NOMO-1 treated with DMSO at 0.1 percent for 48 hours (cell line): ENCODE results near the gene MEF2D.

ENCODE experiments used
- DNase-seq: peaks from one replicate; lab custom pipeline; 2025; ENCODE audit not compliant: unreplicated experiment; lab: John Stamatoyannopoulos, UW

Gene MEF2D

DNA sequence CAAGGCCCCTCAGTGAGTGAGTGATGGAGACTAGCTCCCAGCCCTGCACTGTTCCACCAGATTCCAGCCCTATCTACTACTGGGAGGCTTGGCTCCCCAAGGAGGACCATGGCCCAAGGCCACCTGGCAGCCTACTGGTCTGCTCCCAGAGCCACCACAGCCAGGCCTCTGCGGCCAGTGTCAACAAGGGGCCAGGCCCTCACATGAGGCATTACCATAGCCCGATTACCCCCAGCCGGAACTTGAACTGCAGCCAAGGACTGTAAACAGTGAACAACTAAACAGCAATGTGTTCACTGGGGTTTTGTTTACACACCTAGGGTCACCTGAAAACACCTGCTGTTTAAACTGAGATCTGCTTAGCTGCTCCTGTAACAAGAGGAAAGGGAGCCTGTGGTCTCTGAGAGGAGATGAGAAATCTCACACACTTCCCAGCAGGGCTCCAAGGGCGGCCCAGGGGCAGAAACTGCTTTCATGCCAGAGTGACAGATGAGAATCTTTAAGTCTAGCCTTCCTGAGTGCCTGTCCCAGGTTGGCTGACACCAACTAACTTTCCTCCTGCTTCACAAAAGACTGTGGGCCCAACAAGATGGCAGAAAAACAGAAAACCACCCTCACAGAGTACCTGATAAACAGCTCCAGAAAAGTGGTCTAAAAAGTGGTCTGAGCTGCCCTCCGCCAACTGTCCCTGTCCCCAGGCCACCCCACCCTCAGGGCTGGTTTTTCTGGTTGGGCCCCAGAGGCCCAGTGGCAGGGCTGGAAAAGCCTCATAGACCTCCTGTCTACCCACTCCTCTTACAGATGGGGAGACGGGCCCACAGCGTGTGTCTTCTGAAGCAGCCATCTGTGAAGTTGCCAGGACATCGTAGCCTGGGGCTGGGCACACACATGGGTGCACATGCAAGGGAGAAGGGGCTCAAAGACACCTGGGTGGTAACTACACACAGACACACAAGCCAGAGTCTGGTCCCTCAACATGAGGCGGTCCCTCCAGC, 28.8 kb downstream of the MEF2D start:
- no peak for DNase-seq

- no peak for DNase-seq
Measured at GRCh38 chr1:156470473-156470872, 30.1 kb downstream of the MEF2D start.

DNA sequence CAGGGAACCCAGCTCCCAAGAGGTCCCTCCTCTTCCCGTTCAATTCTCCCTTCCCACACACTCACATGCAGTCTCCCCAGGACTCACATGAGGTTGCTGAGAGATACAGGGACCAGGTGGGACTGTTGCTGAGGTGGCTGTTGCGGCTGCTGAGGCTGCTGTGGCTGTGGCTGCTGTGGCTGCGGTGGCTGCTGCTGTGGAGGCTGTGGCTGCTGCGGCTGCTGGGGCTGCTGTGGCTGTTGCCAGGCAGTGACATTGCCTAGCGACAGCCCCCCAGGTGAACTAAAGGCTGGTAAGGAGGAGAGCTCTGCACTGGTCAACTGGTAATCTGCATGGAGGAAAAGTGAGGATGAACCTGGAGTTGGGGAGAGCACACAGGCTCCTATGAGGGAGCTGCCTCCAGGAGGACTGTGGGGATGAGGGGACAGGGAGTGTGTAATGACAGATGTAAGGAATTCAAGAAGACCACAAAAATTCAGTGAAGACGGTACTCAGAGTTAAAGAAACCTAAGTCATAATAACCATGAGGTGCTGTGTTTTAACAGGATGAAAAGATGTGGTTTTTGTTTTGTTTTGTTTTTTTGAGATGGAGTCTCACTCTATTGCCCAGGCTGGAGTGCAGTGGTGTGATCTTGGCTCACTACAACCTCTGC, 31.8 kb downstream of the MEF2D start:
- no peak for DNase-seq

- DNase-seq = no peak
Measured at GRCh38 chr1:156467906-156468305, 32.7 kb downstream of the MEF2D start.

DNA sequence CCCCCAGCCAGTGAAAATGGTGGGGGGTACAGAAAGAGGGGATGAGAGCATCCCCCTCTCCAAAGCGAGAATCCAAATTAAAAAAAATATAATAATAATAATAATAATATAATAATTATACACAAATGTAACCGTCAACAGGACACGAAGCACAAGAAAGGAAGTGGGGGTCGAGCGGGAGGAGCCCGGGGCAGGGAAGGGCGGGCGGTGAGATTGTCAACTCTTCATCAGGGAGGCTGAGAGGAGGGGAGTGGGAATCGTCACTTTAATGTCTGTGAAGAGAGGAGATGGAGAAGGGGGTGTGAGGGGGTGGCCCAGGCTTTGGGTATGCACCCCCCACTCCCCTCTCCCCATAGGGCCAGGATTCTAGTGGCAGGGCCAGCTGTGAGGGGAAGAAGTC, 33.2 kb downstream of the MEF2D start:
- no peak for DNase-seq

GRCh38 chr1:156465747-156466365, 34.7 kb downstream of the MEF2D start:
- DNase-seq = no peak

- DNase-seq = no peak
Measured at GRCh38 chr1:156464825-156465452, 35.6 kb downstream of the MEF2D start.

DNA sequence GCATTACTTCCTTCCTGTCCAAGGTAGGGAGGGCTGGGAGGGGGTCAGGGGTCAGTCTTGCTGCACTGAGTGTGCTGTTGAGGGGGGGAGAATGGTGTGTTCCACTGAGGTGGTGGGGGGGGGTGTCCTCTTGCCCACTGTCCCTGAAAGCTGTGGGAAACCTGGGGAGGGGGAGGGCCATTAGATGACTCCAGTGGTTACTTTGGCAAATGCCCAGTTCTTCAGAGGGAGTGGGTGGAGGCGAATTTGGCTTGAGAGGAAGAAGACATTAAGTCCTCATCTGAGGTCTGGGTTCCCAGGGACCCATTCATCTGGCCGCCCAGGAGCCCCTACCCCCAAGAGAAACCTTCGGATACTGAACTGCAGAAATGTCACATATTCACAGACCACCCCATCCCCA, 36.2 kb downstream of the MEF2D start:
- DNase-seq = no peak

- no peak for DNase-seq
Measured at GRCh38 chr1:156463874-156464273, 36.7 kb downstream of the MEF2D start.

GRCh38 chr1:156462954-156463795, 37.4 kb downstream of the MEF2D start:
- no peak for DNase-seq

GRCh38 chr1:156461781-156462647, 38.6 kb downstream of the MEF2D start:
- no peak for DNase-seq

GRCh38 chr1:156461109-156461508, 39.5 kb downstream of the MEF2D start:
- DNase-seq = no peak

DNA sequence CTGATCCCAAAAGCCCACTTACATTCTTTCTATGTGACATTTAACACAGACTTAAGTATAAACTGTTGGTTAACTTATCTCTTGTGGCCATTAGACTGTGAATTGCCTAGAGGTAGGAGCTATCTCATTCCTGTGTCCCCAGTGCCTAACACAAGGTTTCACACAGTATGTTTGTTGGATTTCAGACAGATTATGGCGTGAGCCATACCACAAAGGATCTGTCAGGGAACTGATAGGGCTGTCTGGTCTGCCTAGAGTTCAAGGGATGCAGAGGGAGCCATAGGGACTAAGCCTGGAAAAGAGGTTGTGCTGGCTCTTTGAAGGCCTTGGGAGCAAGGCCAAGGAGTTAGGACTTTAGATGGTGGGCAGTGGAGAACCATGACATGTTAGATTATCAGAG, 40.0 kb downstream of the MEF2D start:
- DNase-seq = no peak

- no peak for DNase-seq
Measured at GRCh38 chr1:156458181-156458503, 42.4 kb downstream of the MEF2D start.

DNA sequence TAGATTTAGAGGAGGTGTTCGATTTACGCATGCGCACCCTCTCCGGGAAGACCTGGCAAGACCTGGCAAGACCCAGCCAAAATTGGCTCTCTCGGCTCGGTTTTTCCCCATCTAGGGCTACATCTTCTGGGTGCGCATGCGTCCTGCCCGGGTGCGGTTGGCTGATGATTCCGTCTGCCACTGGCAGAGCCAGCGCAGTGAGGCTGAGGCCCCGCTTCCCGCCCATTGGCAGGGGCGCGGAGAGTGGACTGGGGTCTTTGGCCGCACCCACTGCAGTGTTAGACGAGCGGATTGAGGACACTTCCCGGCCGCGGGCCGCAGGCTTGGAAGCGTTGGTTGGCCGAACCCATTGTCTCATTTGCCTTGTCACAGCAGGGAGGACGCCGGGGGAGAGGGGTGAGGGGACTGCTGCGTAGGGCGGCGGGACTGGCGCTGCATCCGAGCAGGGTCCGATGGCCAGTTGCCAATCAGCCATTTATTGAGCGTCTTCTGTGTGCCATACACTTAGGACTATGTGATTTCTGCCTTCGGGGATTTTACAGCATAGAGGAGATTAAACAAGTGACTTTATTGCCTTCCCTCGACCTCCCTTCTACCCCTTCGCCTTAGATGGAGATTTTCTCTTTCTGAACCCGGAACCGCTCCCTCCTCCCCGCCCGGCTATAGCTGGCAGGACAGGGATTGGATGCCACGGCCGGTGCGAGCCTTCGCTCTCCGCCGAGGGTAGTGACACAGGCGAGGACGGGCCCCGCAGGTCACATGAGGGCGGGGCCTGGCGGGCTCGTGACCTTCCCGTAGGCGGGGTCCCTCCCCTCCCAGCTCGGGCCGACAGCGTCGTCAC, 43.7 kb downstream of the MEF2D start:
- DNase-seq = peak; percentile 97

GRCh38 chr1:156455362-156455761, 45.2 kb downstream of the MEF2D start:
- DNase-seq = no peak

GRCh38 chr1:156452907-156453306, 47.7 kb downstream of the MEF2D start:
- DNase-seq = peak; percentile 72

DNA sequence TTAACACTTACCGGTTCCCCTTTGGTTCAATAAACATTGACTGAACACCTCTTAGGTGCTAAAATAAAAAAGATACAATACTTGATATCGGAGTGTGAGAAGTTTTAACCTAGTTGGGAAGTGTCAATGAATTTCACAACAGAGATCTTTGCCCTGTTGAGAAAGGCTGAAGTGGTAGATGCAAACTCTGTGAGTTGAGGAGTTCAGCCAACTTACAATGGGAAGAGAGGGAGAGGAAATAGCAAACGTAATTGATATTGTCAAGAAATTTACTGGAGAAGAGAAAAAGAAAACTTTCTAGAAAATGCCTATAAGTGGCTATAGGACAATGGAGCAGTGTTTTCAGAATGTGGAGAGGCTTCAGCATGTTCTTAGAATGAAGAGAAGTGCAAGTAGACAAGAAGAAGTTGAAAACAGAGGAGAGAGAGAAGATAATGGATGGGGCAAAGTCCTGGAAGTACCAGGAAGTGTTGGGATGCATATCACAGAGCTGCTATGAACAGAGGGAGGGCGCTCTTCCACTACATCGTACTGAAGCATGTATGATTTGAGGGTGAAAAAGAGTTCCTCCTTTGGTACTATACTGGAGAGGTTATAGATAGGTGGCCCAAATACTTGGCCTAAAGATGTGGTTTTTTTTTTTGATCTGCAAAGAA, 48.9 kb downstream of the MEF2D start:
- DNase-seq = no peak
